Cardiac muscle cell (in vitro differentiated cells and primary cell): ENCODE measurements around the gene NEU4. TPM values are rescaled to one million over a fixed set of nuclear protein-coding genes. Genes with fewer than 3 reads are reported as not detected.
"Not testable (repeated sequence)": the region's sequence is repeated elsewhere in the genome, so short reads cannot be mapped to it uniquely, and the experiment has no call there.

ENCODE experiments used
- DNase-seq, 2 donors: peaks; one replicate each; pipeline versions ENCODE4 v3.0.0 to v3.0.0-alpha.2; 2010 to 2017; ENCODE audit warnings: low read depth in 1 of 2, low spot score in 1 of 2
- H3K27ac ChIP-seq: fragments of 200-600 bp; sonication (generic); 2 replicates; pipeline ENCODE4 v1.5.1; 2016
- H3K27me3 ChIP-seq: fragments of 200-600 bp; sonication (generic); 2 replicates; pipeline ENCODE4 v1.6.0; 2016; ENCODE audit warnings: control low read depth
- H3K36me3 ChIP-seq: fragments of 200-600 bp; sonication (generic); 2 replicates; pipeline ENCODE4 v1.5.1; 2016; ENCODE audit warnings: control low read depth
- H3K4me1 ChIP-seq: fragments of 200-600 bp; sonication (generic); 2 replicates; pipeline ENCODE4 v1.8.1; 2017; ENCODE audit warnings: low read depth, mild to moderate bottlenecking, mixed run types
- H3K4me3 ChIP-seq: fragments of 200-600 bp; sonication (generic); 2 replicates; pipeline ENCODE4 v1.5.1; 2016; ENCODE audit warnings: mild to moderate bottlenecking
- H3K9me3 ChIP-seq: fragments of 200-600 bp; sonication (generic); 2 replicates; pipeline ENCODE4 v1.5.1; 2017; ENCODE audit warnings: low read depth, mild to moderate bottlenecking, control low read depth
- CTCF ChIP-seq: IDR thresholded peaks from 2 replicates; pipeline ENCODE4 v1.5.1; 2012; ENCODE audit warnings: low read depth, mild to moderate bottlenecking, low read length
- polyA plus RNA-seq: library from polyadenylated mRNA; unstranded; fragments of >200 nt; fragmentation: Nextera tagmentation; extraction: Ambion mirVana; gene quantifications from 2 replicates; pipeline ENCODE4 v1.2.1, GENCODE V29; 2016
- total RNA-seq: library from RNA; depleted of rRNA; stranded (reverse); fragments of >200 nt; gene quantifications from 2 replicates; pipeline ENCODE4 v1.2.3, GENCODE V29; 2016

The NEU4 gene
- total and polyA plus RNA-seq, 2 experiments from 2014 or later = 0.13 to 1.8 TPM

DNA sequence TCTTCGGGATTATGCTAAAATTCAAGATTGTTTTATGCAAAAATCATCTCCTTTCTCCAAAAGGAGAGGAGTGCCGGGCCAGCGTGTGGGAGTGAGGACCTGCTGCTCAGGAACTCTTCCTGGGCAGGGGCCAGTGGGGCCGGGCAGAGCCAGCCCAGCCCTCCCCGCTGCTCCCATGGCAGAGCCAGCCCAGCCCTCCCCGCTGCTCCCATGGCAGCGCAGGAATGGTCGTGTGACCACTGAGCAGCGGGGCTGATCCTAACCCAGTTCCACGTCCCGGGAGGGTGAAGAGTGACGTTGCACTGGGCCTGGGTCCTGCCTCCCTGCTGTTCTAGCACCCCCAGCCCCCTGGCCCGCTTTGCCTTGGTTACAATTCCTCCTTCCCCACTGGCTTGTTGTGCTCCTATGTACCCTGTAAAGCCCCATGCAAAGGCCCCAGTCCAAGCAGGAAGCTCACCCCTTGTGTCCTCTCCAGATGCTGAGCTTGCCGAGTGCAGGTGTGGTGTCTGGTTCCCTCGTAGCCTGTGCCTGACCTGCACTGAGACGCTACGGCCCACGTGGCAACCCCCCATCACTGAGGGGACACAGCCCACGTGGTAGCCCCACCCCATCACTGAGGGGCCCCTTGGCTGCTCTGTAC, 11.4 kb upstream of the NEU4 start:
- no peak for DNase-seq
- no peak for TF ChIP-seq CTCF
- Histone ChIP-seq H3K36me3 (no peaks in the 10 kb centered on the region), H3K27me3 (no peaks in the 10 kb centered on the region), H3K27ac (no peak overlapping the region), H3K4me3 (no peak overlapping the region), H3K4me1 (no peaks in the 10 kb centered on the region), H3K9me3 (no peaks in the 10 kb centered on the region)

- Histone ChIP-seq H3K4me3 (no peak overlapping the region), H3K27me3 (peaks cover 3% of the 10 kb centered on the region), H3K27ac (no peak overlapping the region), H3K9me3 (no peaks in the 10 kb centered on the region), H3K36me3 (no peaks in the 10 kb centered on the region), H3K4me1 (no peaks in the 10 kb centered on the region)
- no peak for DNase-seq
- TF ChIP-seq CTCF = no peak
Observed at GRCh38 chr2:241798081-241798630, 10.8 kb upstream of the NEU4 start.

- Histone ChIP-seq H3K27ac (no peak overlapping the region), H3K9me3 (no peaks in the 10 kb centered on the region), H3K27me3 (peaks cover 10% of the 10 kb centered on the region), H3K36me3 (no peaks in the 10 kb centered on the region), H3K4me1 (no peaks in the 10 kb centered on the region), H3K4me3 (no peak overlapping the region)
- no peak for DNase-seq
- no peak for TF ChIP-seq CTCF
Observed at GRCh38 chr2:241798631-241799521, 10.1 kb upstream of the NEU4 start.

DNA sequence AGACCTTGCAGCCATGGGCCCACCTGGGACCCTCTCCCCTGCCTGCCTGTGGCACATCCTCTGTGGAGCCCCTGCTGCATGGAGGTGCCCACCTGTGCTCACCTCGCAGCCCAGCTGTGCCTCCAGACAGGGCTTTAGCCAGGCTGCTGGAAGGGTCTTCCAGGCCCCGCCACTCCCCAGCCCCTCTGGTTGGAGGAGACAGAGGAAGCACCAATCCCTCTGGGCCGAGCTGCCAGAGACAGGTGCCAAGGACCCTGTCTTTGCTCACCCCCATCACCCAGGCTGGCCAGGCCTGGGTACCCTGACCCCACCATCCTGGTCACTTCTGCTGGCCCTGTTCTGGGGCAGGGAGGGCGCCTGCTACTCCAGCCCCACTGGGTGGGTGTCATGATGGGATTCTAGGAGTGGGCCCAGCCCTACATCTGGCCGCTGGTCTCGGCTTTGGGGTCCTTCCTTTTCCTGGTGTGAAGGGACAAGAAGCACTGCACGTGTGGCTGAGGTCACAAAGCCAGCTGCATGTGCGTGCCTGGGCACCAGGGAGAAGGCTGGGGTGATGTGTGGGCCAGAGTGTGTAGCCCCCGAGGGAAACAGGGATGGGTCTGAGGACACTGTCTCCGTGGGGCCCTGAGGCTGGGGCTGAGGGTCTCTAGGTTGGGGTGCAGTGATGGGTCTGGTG, 9.3 kb upstream of the NEU4 start:
- no peak for DNase-seq
- peaks cover 3% of the 10 kb centered on the region for H3K4me1 ChIP-seq
- H3K27ac ChIP-seq = no peak overlapping the region
- H3K4me3 ChIP-seq = no peak overlapping the region
- H3K36me3 ChIP-seq = no peaks in the 10 kb centered on the region
- no peak for TF ChIP-seq CTCF
- H3K9me3 ChIP-seq = no peaks in the 10 kb centered on the region
- H3K27me3 ChIP-seq = peaks cover 17% of the 10 kb centered on the region

- H3K27me3 ChIP-seq = peaks cover 17% of the 10 kb centered on the region
- not testable (repeated sequence) for H3K36me3 ChIP-seq, H3K27ac ChIP-seq, H3K4me1 ChIP-seq, H3K9me3 ChIP-seq, H3K4me3 ChIP-seq, DNase-seq
Observed at GRCh38 chr2:241800198-241800903, 8.6 kb upstream of the NEU4 start.
